ELF-1 (cell line): ENCODE data around the gene DDX39B.
"Not testable (repeated sequence)": the region's sequence is repeated elsewhere in the genome, so short reads cannot be mapped to it uniquely, and the experiment has no call there.

ENCODE experiments used
- DNase-seq: peaks from one replicate; pipeline ENCODE4 v3.0.0-alpha.2; 2016; ENCODE audit warnings: low read depth, low spot score

DDX39B gene

DNA sequence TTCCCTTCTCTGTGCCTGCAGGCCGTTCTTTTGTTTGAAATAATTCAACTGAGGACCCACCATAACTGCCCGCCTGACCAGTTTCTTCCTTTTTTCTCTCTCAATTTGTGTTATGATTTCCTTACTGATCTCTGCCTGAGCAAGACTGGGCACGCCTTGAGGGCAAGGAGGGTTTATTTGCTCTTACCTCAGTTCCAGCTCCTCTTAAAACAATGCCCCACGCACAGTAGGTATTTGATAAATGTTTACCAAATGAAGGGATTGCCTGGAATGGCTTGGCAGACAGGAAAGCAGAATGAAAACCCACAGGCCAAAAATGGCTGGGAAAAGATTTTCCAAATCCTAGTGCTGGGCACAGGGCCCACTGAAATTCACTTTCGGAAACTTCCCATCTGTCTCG, 54.1 kb downstream of the DDX39B start:
- DNase-seq = not testable (repeated sequence)

- DNase-seq = not testable (repeated sequence)
These were observed 55.6 kb downstream of the DDX39B start for GRCh38 chr6:31486065-31486837.

DNA sequence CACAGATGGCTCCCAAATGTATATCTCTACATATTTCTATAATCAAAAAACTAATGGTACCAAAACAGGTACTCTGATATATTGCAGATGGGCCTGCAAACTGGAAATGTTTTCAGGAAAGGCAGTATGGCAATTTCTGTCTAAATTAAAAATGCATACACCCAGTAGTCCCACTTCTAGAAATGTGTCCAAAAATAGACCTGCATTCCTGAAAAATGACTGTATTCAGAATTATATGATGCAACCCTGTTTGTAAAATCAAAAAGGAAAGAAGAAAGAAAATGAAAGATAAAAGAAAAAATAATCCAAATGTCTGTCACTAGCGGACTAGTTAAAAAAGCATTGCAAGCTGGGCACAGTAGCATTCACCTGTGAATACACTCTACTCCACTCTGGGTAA, 56.7 kb downstream of the DDX39B start:
- no peak for DNase-seq

GRCh38 chr6:31483392-31483791, 58.4 kb downstream of the DDX39B start:
- DNase-seq = no peak

DNA sequence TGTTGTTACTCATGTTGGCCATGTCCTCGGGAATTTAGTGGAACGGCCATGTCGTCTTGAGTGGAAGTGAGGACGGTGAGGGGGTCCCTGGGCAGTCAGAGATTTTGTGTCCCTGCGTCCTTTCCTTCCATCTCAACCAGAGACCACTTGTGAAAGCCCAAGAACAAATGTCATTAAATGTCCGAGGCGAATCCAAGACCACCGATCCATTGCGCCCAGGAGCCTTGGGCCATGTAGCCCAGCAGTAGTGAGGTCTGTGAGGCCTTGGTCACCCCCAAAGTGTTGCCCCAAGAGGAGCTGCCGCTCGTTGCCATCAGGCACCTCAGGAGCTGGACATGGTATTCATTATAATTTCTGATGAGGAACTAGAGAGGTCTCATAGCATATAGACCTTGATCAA, 61.2 kb downstream of the DDX39B start:
- DNase-seq = no peak
